A673 (cell line): Measurements from ENCODE around the gene MGMT. TPM values are rescaled to one million over a fixed set of nuclear protein-coding genes. Genes with fewer than 3 reads are reported as not detected.

ENCODE experiments used
- BruUV-seq: library from RNA; stranded (reverse); fragments of 400-500 nt; replicated peaks from 2 replicates; lab custom pipeline; 2021; lab: Mats Ljungman, UMichigan
- CTCF ChIA-PET: fragments of 300-600 bp; sonication (Branson Sonifier 250); formaldehyde crosslinking; loops from one replicate; lab custom pipeline; 2022; ENCODE audit warnings: antibody characterized with exemption; lab: Charles Lee
- POLR2A ChIA-PET: fragments of 300-600 bp; sonication (Branson Sonifier 250); formaldehyde crosslinking; loops from one replicate; lab custom pipeline; 2022; ENCODE audit warnings: antibody characterized with exemption; ENCODE audit not compliant: low non-redundant PET; lab: Charles Lee
- DNase-seq: peaks from one replicate; pipeline ENCODE4 v3.0.0-alpha.2; 2015; ENCODE audit warnings: low spot score
- H3K27ac ChIP-seq: fragments of 200-600 bp; sonication (generic); 2 replicates; pipeline ENCODE4 v1.5.1; 2016; ENCODE audit warnings: mixed run types, low read depth, mild to moderate bottlenecking, mixed read lengths, antibody characterized with exemption, low read length; ENCODE audit not compliant: poor library complexity, severe bottlenecking
- H3K27me3 ChIP-seq: fragments of 200-600 bp; sonication (generic); replicated peaks from 2 replicates; pipeline ENCODE4 v1.6.1; 2017; ENCODE audit warnings: mixed run types, low read depth, mild to moderate bottlenecking, mixed read lengths, antibody characterized with exemption, low read length; ENCODE audit not compliant: insufficient read depth, poor library complexity
- H3K36me3 ChIP-seq: fragments of 200-600 bp; sonication (generic); 2 replicates; pipeline ENCODE4 v1.6.1; 2016; ENCODE audit warnings: mixed run types, mild to moderate bottlenecking, mixed read lengths, antibody characterized with exemption, low read length; ENCODE audit not compliant: insufficient read depth, poor library complexity, severe bottlenecking
- H3K4me1 ChIP-seq: fragments of 200-600 bp; sonication (generic); 2 replicates; pipeline ENCODE4 v1.6.1; 2017; ENCODE audit warnings: mixed run types, mild to moderate bottlenecking, mixed read lengths, antibody characterized with exemption, low read length; ENCODE audit not compliant: insufficient read depth, poor library complexity, severe bottlenecking
- H3K4me3 ChIP-seq: fragments of 200-600 bp; sonication (generic); 2 replicates; pipeline ENCODE4 v1.5.1; 2016; ENCODE audit warnings: low read depth, mixed run types, mild to moderate bottlenecking, mixed read lengths, low read length; ENCODE audit not compliant: poor library complexity, severe bottlenecking
- H3K9me3 ChIP-seq: fragments of 200-600 bp; sonication (generic); 2 replicates; pipeline ENCODE4 v1.6.1; 2016; ENCODE audit warnings: mixed run types, low read depth, mild to moderate bottlenecking, mixed read lengths, antibody characterized with exemption, low read length; ENCODE audit not compliant: poor library complexity, severe bottlenecking
- EZH2 ChIP-seq: fragments of 200-600 bp; sonication (generic); IDR thresholded peaks from 2 replicates; pipeline ENCODE4 v1.6.1; 2017; ENCODE audit warnings: borderline replicate concordance, low read depth, mild to moderate bottlenecking, mixed read lengths, antibody characterized with exemption, low read length; ENCODE audit not compliant: poor library complexity, severe bottlenecking
- intact Hi-C: fragments of 100-400 bp; cut with micrococcal nuclease; formaldehyde crosslinking; loops from one replicate; pipeline ENCODE4 v1.10.0; 2022; ENCODE audit not compliant: unreplicated experiment
- total RNA-seq: library from RNA; stranded (reverse); gene quantifications from 2 replicates; pipeline ENCODE4 v1.2.3, GENCODE V29; 2021
- TF ChIP-seq, protein P1 (sequence below): fragments of 300-800, 200-600 bp; sonication (generic); conservative IDR thresholded peaks from 2 replicates; pipeline ENCODE4 v1.5.1; 2017; ENCODE audit warnings: low read depth, mild to moderate bottlenecking, antibody characterized with exemption, low read length, moderate library complexity, mixed read lengths

The MGMT gene
- total RNA-seq, 1 experiment from 2014 or later = 19.5 TPM

DNA sequence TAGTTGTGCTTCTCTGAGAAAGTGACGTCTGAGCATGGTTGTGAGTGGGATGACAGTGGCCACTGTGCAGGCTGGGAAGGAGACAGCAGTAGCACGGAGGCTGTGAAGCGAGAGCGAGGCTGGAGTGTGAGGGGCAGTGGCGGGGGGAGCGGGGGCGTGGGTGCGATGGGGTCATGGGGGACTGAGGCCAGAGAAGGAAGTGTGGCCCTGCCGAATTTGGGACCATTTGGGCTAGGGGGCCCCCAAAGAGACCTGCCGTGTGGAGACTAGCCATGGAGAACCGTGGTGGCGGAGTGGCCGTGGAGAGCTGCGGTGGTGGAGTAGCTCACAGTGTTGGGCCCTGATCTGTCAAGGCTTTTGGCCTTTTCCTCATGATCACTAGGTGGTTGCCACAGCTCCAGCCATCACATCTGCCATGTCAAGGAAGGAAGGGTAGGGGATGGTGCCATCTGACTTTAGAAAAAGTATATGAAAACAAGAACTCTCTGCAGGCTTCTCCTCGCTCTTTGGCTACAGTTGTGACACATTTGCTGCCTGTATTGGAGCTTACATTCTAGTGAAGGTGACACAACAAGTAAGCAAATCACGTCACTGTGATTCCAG, 61.4 kb downstream of the MGMT start:
- Histone ChIP-seq H3K36me3 (no peaks in the 10 kb centered on the region), H3K27me3 (no peaks in the 10 kb centered on the region), H3K9me3 (no peaks in the 10 kb centered on the region), H3K4me3 (no peak overlapping the region), H3K4me1 (no peaks in the 10 kb centered on the region), H3K27ac (no peak overlapping the region)
- no peak for DNase-seq
- ChIA-PET CTCF (no interaction called here), POLR2A (no interaction called here)
- TF ChIP-seq EZH2 = no peak
- TF ChIP-seq, protein P1, sequence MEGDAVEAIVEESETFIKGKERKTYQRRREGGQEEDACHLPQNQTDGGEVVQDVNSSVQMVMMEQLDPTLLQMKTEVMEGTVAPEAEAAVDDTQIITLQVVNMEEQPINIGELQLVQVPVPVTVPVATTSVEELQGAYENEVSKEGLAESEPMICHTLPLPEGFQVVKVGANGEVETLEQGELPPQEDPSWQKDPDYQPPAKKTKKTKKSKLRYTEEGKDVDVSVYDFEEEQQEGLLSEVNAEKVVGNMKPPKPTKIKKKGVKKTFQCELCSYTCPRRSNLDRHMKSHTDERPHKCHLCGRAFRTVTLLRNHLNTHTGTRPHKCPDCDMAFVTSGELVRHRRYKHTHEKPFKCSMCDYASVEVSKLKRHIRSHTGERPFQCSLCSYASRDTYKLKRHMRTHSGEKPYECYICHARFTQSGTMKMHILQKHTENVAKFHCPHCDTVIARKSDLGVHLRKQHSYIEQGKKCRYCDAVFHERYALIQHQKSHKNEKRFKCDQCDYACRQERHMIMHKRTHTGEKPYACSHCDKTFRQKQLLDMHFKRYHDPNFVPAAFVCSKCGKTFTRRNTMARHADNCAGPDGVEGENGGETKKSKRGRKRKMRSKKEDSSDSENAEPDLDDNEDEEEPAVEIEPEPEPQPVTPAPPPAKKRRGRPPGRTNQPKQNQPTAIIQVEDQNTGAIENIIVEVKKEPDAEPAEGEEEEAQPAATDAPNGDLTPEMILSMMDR = no peak
- intact Hi-C loops = no loop called here
- BruUV-seq = no TSS peak

DNA sequence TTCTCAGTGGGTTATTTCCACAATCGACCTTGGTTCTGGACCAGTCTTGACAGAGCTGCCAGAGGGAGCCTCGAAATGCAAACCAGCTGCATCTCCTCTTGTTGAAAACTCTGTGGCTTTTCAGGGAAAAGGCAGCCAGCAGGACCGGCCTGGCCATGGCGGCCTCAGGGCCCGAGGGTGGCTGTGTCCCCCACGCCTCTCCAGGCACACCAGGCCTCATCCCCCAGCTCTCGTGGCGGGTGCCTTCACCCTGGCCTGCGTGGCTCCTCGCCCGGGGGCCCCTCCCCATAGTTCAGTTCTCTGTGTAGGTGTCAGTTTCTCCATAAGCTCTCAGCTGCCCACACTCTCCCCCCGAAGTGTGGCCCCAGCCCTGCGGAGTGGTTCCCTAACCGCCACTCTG, 63.5 kb downstream of the MGMT start:
- no peaks in the 10 kb centered on the region for H3K9me3 ChIP-seq
- ChIA-PET POLR2A (no interaction called here), CTCF (no interaction called here)
- no peaks in the 10 kb centered on the region for H3K4me1 ChIP-seq
- TF ChIP-seq EZH2 = no peak
- TF ChIP-seq, protein P1 = no peak
- no peak overlapping the region for H3K27ac ChIP-seq
- H3K36me3 ChIP-seq = no peaks in the 10 kb centered on the region
- BruUV-seq = no TSS peak
- no peak for DNase-seq
- H3K27me3 ChIP-seq = no peaks in the 10 kb centered on the region
- intact Hi-C loops = no loop called here
- no peak overlapping the region for H3K4me3 ChIP-seq

DNA sequence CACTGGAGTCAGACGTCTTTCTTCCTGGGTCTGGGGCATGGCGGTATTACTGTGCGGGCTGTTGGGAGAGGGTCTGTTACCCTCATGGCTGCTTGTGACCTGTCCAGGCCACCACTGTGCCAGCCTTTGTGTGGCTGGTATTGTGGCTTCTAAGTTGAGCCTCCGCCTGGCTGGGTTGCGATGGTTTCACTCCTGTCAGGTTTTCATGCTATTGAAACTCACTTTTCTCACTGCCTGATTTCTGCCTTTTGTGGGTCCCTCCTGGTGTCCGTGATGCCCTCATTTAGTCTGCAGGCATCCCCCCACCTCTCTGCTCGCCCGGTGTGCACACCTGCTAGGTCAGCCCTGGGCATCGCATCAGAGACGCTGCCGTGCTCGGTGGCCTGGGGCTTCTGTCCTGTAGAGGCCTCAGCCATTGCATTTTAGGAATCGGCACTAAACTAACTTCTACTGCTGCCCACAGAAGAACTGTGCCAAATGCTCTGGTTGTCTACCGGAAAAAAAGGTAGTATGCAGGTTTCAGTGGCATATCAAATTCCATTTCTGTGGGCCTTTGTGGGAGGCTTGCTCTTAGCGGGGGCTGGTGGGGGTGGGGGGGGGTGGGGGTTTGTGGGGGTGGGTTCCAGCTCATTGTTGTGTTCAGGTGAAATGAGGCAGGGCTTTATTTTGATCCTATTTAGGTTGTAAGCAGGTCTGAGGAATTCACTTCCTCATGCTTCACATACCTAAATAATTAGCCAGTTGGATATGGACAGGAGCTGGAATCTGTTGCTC, 64.3 kb downstream of the MGMT start:
- no peaks in the 10 kb centered on the region for H3K27me3 ChIP-seq
- H3K4me1 ChIP-seq = no peaks in the 10 kb centered on the region
- peak; percentile 35 for DNase-seq
- H3K36me3 ChIP-seq = no peaks in the 10 kb centered on the region
- H3K4me3 ChIP-seq = no peak overlapping the region
- H3K27ac ChIP-seq = no peak overlapping the region
- intact Hi-C loops = no loop called here
- TF ChIP-seq, protein P1 = no peak
- TF ChIP-seq EZH2 = no peak
- BruUV-seq = no TSS peak
- ChIA-PET CTCF (no interaction called here), POLR2A (no interaction called here)
- no peaks in the 10 kb centered on the region for H3K9me3 ChIP-seq
